K562 (cell line): ENCODE data around the gene FHIT. TPM values are rescaled to one million over a fixed set of nuclear protein-coding genes. Genes with fewer than 3 reads are reported as not detected.

Experiments used
- ATAC-seq: fragments of 200-7000 bp; cut with Tn5 transposase; 3 replicates; pipeline ENCODE4 v1.9.1; 2020; ENCODE audit warnings: moderate library complexity
- BruUV-seq: library from RNA; stranded (reverse); fragments of 400-500 nt; replicated peaks from 2 replicates; lab custom pipeline; 2021; lab: Mats Ljungman, UMichigan
- CTCF ChIA-PET: fragments of 300-600 bp; formaldehyde crosslinking; extraction: SDS; loops from one replicate; lab custom pipeline; 2021; ENCODE audit warnings: low intra/inter-chr PET ratio; lab: Yijun Ruan, JAX
- POLR2A ChIA-PET: fragments of 300-600, 350-650 bp; sonication (Branson Sonifier 250); formaldehyde crosslinking; extraction: SDS; loops from one replicate; lab custom pipeline; 2021; ENCODE audit warnings: antibody characterized with exemption, inconsistent platforms; lab: Yijun Ruan, JAX
- DNase-seq, 4 experiments: peaks; one replicate each; pipeline versions ENCODE4 v3.0.0 to v3.0.0-alpha.2; 2011 to 2018; ENCODE audit warnings: low spot score in 3 of 4, mixed read lengths in 3 of 4; ENCODE audit errors: extremely low read depth in 1 of 4
- FAIRE-seq: peaks from 2 replicates; lab custom pipeline; 2011; peaks lifted over from hg19 to GRCh38; lab: Jason Lieb, UNC
- H2AFZ ChIP-seq: 2 replicates; pipeline ENCODE4 v1.6.0; 2011; ENCODE audit warnings: low read depth, low read length, control low read depth, inconsistent platforms
- H3K27ac ChIP-seq: fragments of 200-600 bp; 3 replicates; pipeline ENCODE4 v1.8.0; 2011; ENCODE audit warnings: low read depth, mild to moderate bottlenecking, control low read depth, inconsistent platforms, low read length, moderate library complexity, mixed read lengths; ENCODE audit errors: extremely low read depth
- H3K27me3 ChIP-seq, 2 experiments: fragments of 300-600 bp in 1 of 2; 2 replicates in 1 of 2; 3 replicates in 1 of 2; pipeline versions ENCODE4 v1.6.0 to v1.8.0; 2011; ENCODE audit warnings: inconsistent platforms in 2 of 2, low read length in 2 of 2, mild to moderate bottlenecking in 1 of 2, mixed read lengths in 1 of 2, moderate library complexity in 1 of 2; ENCODE audit not compliant: control insufficient read depth in 2 of 2, insufficient read depth in 2 of 2
- H3K36me3 ChIP-seq: fragments of 300-600 bp; 3 replicates; pipeline ENCODE4 v1.8.0; 2011; ENCODE audit warnings: mild to moderate bottlenecking, low read length, inconsistent platforms; ENCODE audit not compliant: control insufficient read depth, insufficient read depth
- H3K4me1 ChIP-seq, 2 experiments: fragments of 200-600 bp in 1 of 2; replicated peaks in 1 of 2; 2 replicates in 1 of 2; 3 replicates in 1 of 2; pipeline versions ENCODE4 v1.5.1 to v1.8.0; 2011; ENCODE audit warnings: inconsistent platforms in 2 of 2, low read length in 2 of 2, mild to moderate bottlenecking in 1 of 2, mixed read lengths in 1 of 2, moderate library complexity in 1 of 2; ENCODE audit not compliant: control insufficient read depth in 2 of 2, insufficient read depth in 2 of 2
- H3K4me2 ChIP-seq: 2 replicates; pipeline ENCODE4 v1.6.1; 2011; ENCODE audit warnings: low read length, control low read depth, inconsistent platforms, mixed read lengths; ENCODE audit not compliant: insufficient read depth
- H3K4me3 ChIP-seq: fragments of 200-600 bp; sonication (generic), shearing (Covaris generic); 2 replicates; pipeline ENCODE4 v1.5.1; 2016; ENCODE audit warnings: control low read depth, inconsistent platforms
- H3K79me2 ChIP-seq: fragments of 200-600 bp; 3 replicates; pipeline ENCODE4 v1.8.0; 2011; ENCODE audit warnings: low read length, inconsistent platforms; ENCODE audit not compliant: control insufficient read depth, insufficient read depth
- H3K9ac ChIP-seq, 2 experiments: 2 replicates each; pipeline versions ENCODE4 v1.6.0 to v1.6.1; 2011; ENCODE audit warnings: low read depth in 2 of 2, low read length in 2 of 2, control low read depth in 1 of 2, inconsistent platforms in 1 of 2, mild to moderate bottlenecking in 1 of 2, mixed read lengths in 1 of 2; ENCODE audit not compliant: insufficient read depth in 1 of 2
- H3K9me1 ChIP-seq: one replicate; pipeline ENCODE4 v1.6.0; 2011; ENCODE audit warnings: inconsistent platforms, mild to moderate bottlenecking, low read length, moderate library complexity; ENCODE audit not compliant: control insufficient read depth, insufficient read depth
- H3K9me3 ChIP-seq: replicated peaks from 2 replicates; pipeline ENCODE4 v1.5.1; 2011; ENCODE audit warnings: low read depth, low read length, inconsistent platforms; ENCODE audit not compliant: control insufficient read depth, insufficient read depth
- H4K20me1 ChIP-seq: replicated peaks from 2 replicates; pipeline ENCODE4 v1.6.1; 2011; ENCODE audit warnings: low read length, inconsistent platforms, mixed read lengths; ENCODE audit not compliant: control insufficient read depth, insufficient read depth
- AFF4 ChIP-seq: sonication (generic); formaldehyde crosslinking; IDR thresholded peaks from 2 replicates; pipeline ENCODE4 v1.8.0; 2023; ENCODE audit warnings: mild to moderate bottlenecking, missing genetic modification reagents
- ARID3A ChIP-seq: IDR thresholded peaks from 2 replicates; pipeline ENCODE4 v1.6.1; 2012; ENCODE audit warnings: low read depth, low read length, improper control_type of control experiment, borderline replicate concordance
- GATAD2A ChIP-seq: fragments of 450-650 bp; IDR thresholded peaks from 2 replicates; pipeline ENCODE4 v1.6.1; 2017
- HNRNPUL1 ChIP-seq: fragments of 200-400 bp; formaldehyde crosslinking; IDR thresholded peaks from 2 replicates; pipeline ENCODE4 v1.6.1; 2017; ENCODE audit warnings: low read length
- NBN ChIP-seq: fragments of 450-650 bp; IDR thresholded peaks from 2 replicates; pipeline ENCODE4 v1.6.1; 2016; ENCODE audit warnings: low read depth, mild to moderate bottlenecking
- POLR2H ChIP-seq: IDR thresholded peaks from 2 replicates; pipeline ENCODE4 v1.6.1; 2016; ENCODE audit warnings: missing genetic modification characterization, low read depth, mild to moderate bottlenecking, control low read depth, missing compliant biosample characterization, moderate library complexity
- ZBTB43 ChIP-seq: sonication (generic); formaldehyde crosslinking; IDR thresholded peaks from 2 replicates; pipeline ENCODE4 v1.8.0; 2023; ENCODE audit warnings: mild to moderate bottlenecking, missing genetic modification reagents
- ZNF384 ChIP-seq: IDR thresholded peaks from 2 replicates; pipeline ENCODE4 v1.6.1; 2012; ENCODE audit warnings: low read depth, low read length, improper control_type of control experiment
- in situ Hi-C: fragments of 300-500 bp; cut with MboI; formaldehyde crosslinking; loops from 4 replicates; pipeline ENCODE4 v1.15.0; 2018; ENCODE audit warnings: inconsistent platforms, mixed read lengths
- intact Hi-C: fragments of 100-400 bp; cut with micrococcal nuclease; formaldehyde crosslinking; loops from 2 replicates; pipeline ENCODE4 v1.14.2; 2022
- polyA plus RNA-seq, 8 experiments: library from polyadenylated mRNA; depleted of rRNA in 4 of 8; stranded (reverse) in 5 of 8; unstranded in 3 of 8; fragments of >200 nt; fragmentation: Nextera tagmentation in 2 of 8; fragmentation: Illumina TruSeq in 1 of 8; extraction: Ambion mirVana in 2 of 8; extraction: Trizol in 1 of 8; gene quantifications; 2 replicates each; pipeline versions ENCODE4 v1.2.1 to v1.2.3, GENCODE V29; 2011 to 2014; ENCODE audit warnings: inconsistent platforms in 1 of 8, missing spikeins in 1 of 8
- total RNA-seq, 7 experiments: library from RNA; depleted of rRNA in 6 of 7; stranded (reverse); fragments of >200 nt in 6 of 7; fragmentation: Illumina TruSeq in 2 of 7; extraction: Trizol in 2 of 7; gene quantifications; 2 replicates each; pipeline versions ENCODE4 v1.2.1 to v1.2.3, GENCODE V29; 2011 to 2021; ENCODE audit warnings: low replicate concordance in 1 of 7

The FHIT gene
- total and polyA plus RNA-seq, 9 of the 15 experiments (the other 6 are each of a cell fraction or from before 2014, with no cell fraction given): 1.7 to 9.1 (median 4.3) TPM

GRCh38 chr3:60948488-60948887 is 302.8 kb downstream of the FHIT start:
- H2AFZ ChIP-seq: no peak overlapping the region
- no peak overlapping the region for H3K27ac ChIP-seq
- H3K4me2 ChIP-seq: no peak overlapping the region
- no peak for DNase-seq
- ChIA-PET CTCF (no interaction called here), POLR2A (no interaction called here)
- FAIRE-seq: no peak
- H3K9me1 ChIP-seq: no peaks in the 10 kb centered on the region
- no peak overlapping the region for H3K4me3 ChIP-seq
- no peaks in the 10 kb centered on the region for H3K79me2 ChIP-seq
- no peaks in the 10 kb centered on the region for H3K4me1 ChIP-seq
- H3K27me3 ChIP-seq: no peaks in the 10 kb centered on the region
- ATAC-seq: no peak
- intact Hi-C loops (no loop called here), in situ Hi-C loops (no loop called here)
- no peak overlapping the region for H3K9ac ChIP-seq
- H3K36me3 ChIP-seq: no peaks in the 10 kb centered on the region
- H3K9me3 ChIP-seq: no peaks in the 10 kb centered on the region
- H4K20me1 ChIP-seq: no peaks in the 10 kb centered on the region
- BruUV-seq: no TSS peak
- TF ChIP-seq HNRNPUL1: no peak
- TF ChIP-seq ZNF384: no peak
- TF ChIP-seq AFF4 (CRISPR knock-in tag): no peak
- TF ChIP-seq ZBTB43 (CRISPR knock-in tag): no peak
- TF ChIP-seq NBN: no peak
- no peak for TF ChIP-seq ARID3A
- no peak for TF ChIP-seq GATAD2A
- TF ChIP-seq POLR2H (tag): no peak
